GM21515 (cell line): ENCODE data around the gene WRAP73.

Experiments
- ATAC-seq: cut with Tn5 transposase; IDR thresholded peaks from one replicate; pipeline ENCODE4 v1.9.1; 2021; ENCODE audit not compliant: unreplicated experiment

WRAP73 gene, protein sequence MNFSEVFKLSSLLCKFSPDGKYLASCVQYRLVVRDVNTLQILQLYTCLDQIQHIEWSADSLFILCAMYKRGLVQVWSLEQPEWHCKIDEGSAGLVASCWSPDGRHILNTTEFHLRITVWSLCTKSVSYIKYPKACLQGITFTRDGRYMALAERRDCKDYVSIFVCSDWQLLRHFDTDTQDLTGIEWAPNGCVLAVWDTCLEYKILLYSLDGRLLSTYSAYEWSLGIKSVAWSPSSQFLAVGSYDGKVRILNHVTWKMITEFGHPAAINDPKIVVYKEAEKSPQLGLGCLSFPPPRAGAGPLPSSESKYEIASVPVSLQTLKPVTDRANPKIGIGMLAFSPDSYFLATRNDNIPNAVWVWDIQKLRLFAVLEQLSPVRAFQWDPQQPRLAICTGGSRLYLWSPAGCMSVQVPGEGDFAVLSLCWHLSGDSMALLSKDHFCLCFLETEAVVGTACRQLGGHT

DNA sequence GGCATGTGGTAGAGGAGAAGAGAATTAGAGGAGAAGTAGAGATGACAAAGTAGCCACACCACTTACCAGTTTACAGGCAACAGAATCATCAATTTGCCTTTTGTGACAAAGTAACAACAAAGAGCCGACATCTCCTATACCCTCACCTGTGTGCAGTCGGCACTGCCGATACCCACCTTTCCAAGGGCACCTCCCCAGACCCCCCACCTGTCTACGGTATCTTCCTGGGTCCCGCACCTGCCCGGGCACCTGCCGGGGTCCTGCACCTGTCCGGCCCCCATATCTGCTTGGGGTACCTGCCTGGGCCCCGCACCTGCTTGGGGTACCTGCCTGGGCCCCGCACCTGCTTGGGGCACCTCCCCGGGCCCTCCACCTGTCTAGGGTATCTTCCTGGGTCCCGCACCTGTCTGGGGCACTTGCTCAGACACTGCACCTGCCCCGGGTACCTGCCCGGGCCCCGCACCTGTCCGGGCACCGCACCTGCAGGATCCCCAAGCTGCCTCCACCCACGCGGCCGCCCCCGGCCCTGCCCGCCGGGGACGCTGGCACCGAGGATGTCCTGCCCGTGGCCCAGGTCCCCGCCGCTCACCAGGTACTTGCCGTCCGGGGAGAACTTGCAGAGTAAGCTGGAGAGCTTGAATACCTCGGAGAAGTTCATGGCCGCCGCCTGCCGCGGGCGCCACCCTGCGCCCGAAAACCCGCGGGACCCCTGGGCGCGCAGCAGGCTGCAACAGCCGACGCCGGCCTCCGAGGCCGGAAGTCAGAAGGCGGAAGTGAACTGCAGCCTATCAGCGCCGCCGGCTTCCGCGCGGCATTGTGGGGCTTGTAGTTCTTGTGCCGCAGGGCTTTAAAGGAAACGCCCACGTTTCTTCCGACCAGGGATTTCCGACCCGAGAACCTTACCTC is at the start of gene WRAP73:
Gene WRAP73 (minus strand): TSS at position 762 of the 906 bp plus-strand sequence. CDS start 104 bp downstream, at position 658.
- ATAC-seq = peak; percentile 68

DNA sequence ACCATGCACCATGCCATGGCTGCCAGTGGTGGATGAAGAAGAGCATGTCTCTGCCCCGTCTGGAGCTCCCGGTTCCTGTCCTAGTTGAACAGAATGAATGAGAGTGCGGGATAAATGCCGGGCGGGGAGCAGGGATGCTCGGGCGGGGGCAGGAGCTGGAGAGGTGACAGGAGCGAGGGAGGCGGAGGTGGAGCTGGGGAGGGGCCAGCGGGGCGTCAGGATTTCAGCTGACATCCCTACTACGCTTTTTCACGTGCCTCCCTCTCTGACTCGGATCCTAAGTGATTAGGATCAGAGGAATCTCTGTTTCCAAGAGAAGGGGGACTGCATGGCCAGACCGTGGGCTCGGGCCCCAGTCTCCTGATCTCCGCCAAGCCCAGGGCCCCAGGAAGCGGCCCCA is 49.7 kb upstream of the WRAP73 start:
- no peak for ATAC-seq

DNA sequence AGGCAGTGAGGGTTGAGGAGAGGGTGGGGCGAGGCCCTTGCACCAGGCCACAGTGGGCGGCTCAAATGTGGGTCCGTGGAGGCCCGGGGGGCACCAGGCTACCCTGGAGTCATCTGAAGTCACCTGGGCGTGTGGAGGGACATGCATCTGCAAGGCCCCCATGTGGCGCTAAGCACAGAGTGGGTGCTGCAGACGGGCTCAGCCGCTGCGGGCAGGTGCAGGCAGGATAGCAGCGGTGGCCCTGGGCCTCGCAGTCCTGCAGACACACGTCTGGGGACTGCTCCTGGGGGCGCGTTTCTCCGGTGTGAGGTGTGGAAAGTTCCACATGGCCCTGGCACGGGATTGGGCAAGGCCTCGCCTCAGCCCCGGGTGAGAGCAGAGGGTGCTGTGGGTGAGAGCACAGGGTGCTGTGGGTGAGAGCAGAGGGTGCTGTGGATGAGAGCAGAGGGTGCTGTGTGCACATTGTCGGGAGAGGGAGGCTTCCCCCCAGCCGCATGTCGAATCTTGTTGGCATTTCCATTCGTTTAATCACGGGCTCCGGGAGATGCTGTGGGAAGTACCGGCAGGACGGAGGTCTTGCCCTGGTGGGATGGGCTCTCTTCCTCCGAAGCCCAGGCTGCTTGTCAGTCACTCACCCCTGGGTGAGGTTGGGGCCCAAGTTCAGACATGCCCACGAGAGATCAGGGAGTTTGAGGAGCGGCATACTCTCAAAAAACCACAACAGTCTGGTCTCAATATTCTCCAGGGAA is 48.9 kb upstream of the WRAP73 start:
- no peak for ATAC-seq

DNA sequence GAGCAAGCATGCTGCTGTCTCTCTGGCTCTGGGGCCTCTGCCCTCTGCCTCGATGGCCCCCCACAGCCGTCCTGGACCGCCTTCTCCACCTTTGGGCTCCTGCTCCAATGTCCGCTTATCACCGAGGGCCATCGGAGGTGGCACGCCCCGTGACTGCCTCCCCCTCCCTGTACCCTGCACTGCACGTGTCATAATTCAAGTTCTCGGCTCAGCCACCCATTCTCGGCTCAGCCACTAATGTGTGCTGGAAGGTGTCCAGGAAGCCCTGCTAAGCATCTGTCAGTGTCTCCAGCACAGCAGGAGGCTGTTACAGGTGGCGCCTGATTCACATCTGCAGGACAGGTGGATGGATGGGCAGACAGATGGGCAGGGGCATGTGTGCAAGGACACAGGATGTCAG is 47.9 kb upstream of the WRAP73 start:
- no peak for ATAC-seq

DNA sequence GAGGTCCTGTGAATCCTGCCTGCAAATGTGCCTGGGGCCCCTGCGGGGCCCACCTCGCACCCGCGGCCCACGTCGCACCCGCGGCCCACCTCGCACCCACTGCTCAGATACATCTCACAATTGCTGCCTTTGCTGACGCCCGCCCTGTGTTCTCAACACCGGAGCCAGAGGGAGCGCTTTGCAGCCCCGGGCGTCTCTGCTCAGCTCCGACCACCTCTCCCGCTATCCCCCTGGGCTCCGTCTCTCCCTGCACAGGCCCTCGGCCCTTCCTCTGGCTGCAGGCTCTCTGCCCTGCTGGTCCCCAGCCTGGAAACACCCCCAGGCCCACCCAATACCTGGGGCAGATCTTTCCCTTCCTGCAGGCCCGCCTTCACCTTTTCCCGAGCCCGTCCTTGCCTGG is 47.2 kb upstream of the WRAP73 start:
- ATAC-seq = no peak

DNA sequence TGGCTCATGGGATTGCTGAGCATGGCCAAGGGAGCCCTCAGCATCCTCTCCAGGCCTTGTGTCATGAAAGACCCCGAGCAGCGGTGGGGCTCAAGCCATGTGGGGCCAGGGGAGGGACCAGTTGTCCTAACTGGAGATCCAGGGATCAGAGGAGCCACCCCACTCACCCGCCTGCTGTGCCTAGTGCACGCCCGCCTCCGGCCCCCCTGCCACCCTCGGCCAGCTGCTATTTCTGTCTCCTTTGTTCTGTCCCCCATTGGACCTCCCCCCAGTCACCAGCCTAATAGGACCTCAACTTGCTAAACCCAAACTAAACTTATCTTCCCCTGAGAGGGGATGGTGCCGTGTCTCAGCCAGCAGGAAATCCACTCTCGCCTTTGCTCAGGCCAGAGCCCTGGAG is 46.8 kb upstream of the WRAP73 start:
- ATAC-seq = no peak

DNA sequence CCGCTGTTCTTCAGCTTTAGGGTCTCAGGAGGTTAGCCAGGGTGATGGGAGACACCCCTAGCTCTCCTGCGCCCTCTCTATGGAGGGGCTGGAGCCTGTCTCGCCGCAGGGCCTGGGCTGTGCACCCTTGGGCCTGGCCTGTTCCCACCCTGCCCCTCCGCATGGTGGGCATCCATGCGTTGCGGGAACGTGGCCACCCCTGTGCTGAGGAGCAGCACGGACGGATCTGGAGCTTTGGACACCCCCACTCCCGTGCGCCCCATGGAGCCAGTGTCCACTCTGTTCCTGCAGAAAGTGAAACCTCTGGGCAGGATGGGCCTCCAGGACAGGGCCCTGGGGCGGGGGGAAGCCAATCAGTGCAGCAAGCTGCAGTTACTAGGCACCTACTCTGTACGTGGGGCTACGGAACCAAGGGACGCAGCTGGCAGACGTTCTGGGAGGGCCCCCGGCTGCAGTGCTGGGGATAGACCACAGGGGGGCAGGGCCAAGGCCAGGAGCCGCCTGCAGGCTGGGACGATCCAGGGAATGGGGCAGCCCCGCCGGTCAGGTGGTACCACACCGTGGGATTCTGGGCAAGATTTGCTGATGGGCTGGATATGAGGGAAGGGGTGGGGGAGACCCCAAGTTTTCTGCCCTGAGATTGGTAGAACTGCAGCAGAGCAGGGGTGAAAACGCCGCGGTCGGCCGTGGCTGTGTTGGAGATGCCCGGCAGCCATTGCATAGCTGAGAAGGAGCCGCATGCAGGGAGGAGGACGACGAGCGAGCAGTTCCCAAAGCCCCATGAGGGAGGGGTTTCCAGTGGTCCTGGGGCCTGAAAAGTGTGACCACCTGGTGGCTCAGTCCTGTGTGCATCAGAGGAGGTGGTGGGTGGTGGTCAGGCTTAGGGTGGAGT is 45.7 kb upstream of the WRAP73 start:
- ATAC-seq = no peak

DNA sequence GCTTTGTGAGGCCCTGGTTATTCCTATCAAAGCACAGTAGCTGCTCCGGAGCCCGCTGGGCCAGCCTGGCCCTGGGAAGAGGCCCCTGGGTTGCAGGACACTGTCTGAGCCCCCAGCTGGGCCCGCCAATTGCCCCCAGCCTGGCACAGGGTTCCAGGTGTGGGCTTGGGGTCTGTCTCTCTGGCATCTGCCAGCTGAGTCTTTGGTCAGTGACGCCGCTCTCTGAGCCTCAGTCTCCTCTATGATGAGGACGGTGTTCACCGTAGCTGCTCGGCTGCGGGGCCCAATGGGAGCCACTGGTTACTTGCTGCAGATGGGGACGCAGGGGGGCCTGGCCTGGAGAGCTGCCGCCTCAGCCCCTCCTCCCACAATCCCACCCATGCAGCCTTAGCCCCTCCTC is 43.4 kb upstream of the WRAP73 start:
- no peak for ATAC-seq

DNA sequence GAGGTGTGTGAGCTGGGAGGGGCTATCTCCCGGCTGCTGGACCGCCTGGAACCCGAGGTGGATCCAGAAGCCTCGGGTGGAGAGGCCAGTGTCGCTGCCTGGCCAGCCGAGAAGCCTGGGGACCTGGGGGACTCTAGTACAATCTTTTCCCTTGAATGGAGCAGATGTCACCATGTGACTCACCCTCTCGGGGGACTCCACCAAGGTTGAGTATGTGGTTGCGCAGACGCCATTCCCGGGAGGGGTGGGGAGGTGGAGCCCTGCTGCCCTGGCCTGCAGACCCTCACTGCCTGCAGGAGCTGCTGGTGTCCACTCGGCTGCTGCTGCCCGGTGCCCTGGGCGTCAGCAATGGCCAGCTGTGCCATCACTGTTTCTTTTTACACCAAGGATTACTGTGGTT is 42.7 kb upstream of the WRAP73 start:
- ATAC-seq = no peak

DNA sequence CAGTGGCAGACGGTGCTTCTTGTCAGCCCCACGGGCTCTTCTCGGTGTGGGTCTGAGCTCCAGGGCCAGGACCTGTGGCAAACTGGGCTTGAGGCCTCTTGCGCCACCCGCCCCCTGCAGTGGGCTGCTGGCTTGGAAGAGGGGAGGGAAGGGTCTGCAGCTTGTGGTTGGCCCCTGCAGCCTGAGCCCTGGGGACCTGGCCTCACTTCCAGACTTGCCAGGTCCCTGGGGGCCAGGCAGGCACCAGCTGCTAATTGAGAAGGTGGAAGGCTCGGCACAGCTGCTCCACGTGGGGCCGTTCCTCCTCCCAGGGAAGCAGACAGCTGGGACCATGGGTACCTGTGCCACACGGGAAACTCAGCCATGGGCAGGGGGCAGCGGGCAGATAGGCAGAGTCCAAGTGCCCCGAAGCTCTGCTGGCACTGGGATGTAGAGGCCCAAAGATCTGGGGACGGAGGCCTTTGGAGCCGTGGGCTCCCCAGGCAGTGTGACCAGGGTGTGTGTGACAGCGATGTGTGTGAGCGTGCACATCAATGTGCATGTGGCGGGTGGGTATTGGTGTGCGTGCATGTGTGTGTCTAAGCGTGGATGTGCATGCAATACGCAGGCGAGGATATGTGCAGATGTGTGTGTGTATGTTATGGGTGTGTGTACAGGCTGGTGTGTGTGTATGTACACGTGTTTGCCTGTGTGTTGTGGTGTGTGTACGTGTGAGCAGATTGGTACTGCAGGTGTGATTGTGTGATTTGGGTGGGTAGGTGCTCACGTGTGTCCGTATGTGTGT is 41.7 kb upstream of the WRAP73 start:
- ATAC-seq = no peak

DNA sequence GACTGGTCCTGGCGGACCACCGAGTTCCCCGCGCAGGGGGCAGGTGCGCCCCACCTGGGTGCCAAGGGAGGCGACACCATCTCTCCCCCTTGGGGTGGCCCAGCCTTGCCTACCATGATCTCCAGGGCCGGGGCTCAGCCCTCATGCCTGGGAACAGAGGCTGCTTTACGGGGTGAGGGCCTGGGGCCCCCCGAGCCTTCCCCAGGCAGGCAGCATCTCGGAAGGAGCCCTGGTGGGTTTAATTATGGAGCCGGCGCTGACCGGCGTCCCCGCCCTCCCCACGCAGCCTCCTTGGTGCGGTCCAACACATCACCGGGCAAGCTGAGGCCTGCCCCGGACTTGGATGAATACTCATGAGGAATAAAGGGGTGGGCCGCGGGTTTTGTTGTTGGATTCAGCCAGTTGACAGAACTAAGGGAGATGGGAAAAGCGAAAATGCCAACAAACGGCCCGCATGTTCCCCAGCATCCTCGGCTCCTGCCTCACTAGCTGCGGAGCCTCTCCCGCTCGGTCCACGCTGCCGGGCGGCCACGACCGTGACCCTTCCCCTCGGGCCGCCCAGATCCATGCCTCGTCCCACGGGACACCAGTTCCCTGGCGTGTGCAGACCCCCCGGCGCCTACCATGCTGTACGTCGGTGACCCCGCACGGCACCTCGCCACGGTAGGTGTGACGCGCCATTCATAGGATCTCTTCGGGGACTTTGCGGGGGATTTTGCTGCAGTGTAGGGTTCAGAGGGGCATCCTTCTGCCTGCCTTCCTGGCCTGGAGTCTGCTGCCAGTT is 40.6 kb upstream of the WRAP73 start:
- ATAC-seq = no peak

DNA sequence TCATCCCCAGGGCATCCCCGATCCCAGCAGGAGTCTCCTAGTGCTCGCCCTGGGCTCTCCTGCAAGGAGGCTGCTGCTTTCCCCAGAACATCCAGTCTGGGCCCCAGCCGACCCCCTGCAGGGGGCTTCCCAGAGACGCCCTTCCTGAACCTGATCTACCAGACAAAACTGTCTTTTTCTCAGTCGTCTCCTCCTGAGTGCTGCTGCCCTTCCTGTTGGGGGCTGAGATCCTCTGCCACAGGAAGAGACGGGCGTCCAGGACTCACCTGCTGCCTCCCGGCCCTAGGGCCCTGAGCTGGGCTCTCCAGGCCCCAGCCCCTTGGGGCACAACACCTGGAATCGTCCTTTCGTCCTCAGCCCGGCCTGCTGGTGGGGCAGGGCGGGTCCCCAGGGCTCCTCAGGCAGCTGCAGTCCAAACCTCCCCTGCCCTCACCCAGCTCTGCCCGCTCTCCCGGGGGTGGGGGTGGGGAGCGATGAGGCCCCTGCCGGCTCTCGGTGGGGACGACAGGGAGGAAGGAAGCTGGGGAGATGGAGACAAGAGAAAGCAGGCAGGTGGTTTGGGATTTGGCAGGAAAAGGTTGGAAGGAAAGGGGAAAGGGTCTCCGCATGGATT is 39.3 kb upstream of the WRAP73 start:
- ATAC-seq = no peak

DNA sequence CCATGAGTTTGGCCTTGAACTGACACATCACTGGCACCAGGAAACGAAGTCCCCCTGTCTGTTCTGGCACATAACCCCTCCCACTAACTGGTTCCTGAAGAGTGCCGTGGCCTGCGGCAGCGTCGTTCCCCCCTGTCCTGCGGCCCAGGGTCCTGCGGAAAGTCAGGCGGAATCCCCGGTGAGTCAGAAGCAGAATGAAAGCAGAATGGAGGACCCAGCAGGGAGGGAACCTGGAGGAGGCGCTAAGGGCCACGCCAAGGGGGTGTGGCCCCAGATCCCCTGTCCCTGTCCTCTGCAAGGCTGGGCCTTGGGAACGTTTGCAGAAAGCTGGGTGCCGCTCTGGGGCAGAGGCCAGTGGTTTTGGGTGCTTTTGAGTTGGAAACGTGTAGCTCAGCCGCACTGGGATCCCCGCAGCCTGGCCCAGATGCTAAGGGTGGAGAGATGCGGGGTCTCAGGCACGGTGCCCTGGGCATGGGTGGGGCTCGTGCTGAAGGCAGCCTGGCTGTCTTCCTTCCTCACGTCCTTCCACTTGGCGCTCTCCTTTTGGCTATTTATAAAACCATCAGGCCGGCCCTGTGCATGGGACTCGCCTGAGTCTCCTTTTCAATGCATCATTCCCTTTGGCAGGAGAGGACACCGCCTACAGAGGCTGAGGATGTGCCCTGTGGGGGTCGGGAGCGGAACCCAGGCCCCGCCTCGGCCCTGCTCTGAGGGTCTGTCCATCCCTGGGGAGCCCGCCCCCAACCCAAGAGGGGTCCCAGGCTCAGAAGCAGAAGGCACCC is 38.6 kb upstream of the WRAP73 start:
- no peak for ATAC-seq

DNA sequence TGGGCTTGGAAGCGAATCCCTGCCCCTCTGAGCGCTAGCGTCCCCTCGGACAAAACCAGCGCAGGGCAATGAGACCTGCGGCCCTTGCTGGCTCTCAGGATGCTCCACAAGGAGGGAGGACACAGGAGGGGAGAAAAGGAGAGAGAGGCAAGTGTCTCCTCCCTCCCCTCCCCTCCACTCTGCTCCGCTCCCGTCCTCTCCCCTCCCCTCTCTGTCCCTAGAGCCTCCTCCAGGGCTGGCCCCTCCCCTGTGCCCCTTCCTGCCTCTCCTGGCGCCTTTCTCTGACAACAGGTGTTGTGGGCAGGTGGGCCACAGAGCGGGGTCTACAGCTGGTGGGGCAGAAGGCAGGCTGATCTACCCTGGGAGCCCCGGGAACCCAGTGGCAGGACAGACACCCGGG is 37.6 kb upstream of the WRAP73 start:
- ATAC-seq = no peak

DNA sequence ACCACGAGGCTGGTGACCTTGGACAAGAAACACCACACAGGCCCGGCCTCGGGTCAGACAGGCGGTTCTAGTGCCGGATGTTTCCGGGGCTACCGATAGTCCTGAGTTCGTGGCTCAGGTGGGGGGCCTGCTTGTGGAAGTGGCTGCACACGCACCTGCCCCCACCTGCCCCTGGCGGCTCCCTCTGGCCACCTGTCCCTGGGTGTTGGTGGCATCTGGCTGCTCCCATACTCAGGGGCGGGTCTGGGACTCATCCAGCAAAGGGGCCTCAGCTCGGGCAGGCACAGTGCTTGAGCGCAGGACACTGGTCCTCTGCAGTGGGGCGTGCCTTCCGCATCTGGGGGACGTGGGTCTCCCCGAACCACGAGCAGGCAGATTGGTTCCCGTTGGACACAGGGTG is 36.0 kb upstream of the WRAP73 start:
- no peak for ATAC-seq

DNA sequence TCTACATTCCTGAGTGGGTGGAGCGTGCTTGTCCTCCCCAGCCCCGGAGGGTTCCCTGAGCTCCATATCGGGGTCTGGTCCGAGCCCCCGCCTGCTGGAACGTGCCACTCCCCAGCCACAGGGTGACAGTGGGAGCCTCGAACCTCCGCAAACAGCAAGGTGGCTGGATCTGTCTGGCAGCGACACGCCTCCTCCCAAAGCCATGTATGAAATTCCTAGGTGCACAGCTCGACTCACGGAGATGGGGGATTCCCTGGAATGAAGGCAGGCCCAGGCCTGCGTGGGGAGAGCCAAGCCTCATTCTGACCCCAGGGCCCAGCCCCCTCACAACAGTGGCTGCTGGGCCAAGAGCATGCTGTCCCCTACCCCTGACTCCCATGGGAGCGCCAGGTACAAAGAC is 35.3 kb upstream of the WRAP73 start:
- no peak for ATAC-seq

DNA sequence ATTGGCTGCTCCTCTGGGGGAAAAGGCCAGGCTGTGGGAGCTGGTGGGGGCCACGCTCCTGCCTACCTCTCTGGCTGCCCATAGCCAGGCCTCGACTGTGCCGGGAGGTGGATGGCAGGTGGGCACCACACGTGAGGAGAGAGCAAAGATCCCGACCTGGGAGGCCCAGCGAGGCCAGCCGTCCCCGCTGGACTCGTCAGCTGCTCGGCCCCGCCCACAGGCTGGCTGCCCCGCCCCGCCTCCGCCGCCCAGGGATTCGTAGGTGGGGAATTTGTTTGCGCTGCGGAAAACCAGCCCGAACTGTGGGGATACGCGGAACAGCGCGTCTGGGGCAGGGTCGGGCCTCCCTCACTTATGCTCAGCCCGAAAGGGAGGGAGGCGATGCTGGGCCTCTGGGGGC is 34.1 kb upstream of the WRAP73 start:
- no peak for ATAC-seq

DNA sequence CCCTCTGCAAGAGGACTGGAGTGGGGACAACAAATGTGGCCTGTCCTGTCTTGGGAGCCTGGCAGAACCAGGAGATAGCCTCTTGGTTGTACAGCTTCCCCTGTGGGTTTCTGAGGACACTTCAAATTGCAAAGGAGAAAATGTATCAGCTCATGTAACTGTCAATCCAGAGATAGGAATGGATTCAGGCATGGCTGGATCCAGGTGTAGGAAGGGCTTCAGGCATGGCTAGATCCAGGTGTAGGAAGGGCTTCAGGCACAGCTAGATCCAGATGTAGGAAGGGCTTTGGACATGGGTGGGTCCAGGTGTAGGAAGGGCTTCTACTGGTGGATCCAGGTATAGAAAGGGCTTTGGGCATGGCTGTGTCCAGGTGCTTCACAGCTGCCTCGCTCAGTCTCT is 33.3 kb upstream of the WRAP73 start:
- ATAC-seq = no peak
